HEK293T (cell line): ENCODE data around the gene SNRNP70.
A peak's percentile ranks its signal among the peaks of the same experiment; 100 is the strongest.

Source experiments
- CTCF ChIA-PET: fragments of 350-600 bp; formaldehyde crosslinking; extraction: SDS; loops from one replicate; lab custom pipeline; 2021; ENCODE audit warnings: antibody characterized with exemption, inconsistent platforms; lab: Yijun Ruan, JAX
- POLR2A ChIA-PET: fragments of 350-600 bp; formaldehyde crosslinking; extraction: SDS; loops from one replicate; lab custom pipeline; 2020; ENCODE audit warnings: antibody characterized with exemption, inconsistent platforms; lab: Yijun Ruan, JAX
- DNase-seq: peaks from one replicate; pipeline ENCODE4 v3.0.0; 2012; ENCODE audit warnings: mixed read lengths; ENCODE audit errors: extremely low spot score
- ARNT ChIP-seq: fragments of 450-650 bp; IDR thresholded peaks from 2 replicates; pipeline ENCODE4 v1.6.1; 2017; ENCODE audit warnings: mild to moderate bottlenecking
- BHLHE40 ChIP-seq: fragments of 450-650 bp; IDR thresholded peaks from 2 replicates; pipeline ENCODE4 v1.6.1; 2016; ENCODE audit warnings: mild to moderate bottlenecking, moderate library complexity, borderline replicate concordance
- CTBP1 ChIP-seq: fragments of 450-650 bp; IDR thresholded peaks from 2 replicates; pipeline ENCODE4 v1.6.1; 2016; ENCODE audit warnings: borderline replicate concordance
- ELF4 ChIP-seq: fragments of 450-650 bp; IDR thresholded peaks from 2 replicates; pipeline ENCODE4 v1.6.1; 2017; ENCODE audit warnings: antibody characterized with exemption
- FOXA1 ChIP-seq: fragments of 450-650 bp; IDR thresholded peaks from 2 replicates; pipeline ENCODE4 v1.6.1; 2016; ENCODE audit warnings: mild to moderate bottlenecking
- FOXK2 ChIP-seq: fragments of 450-650 bp; IDR thresholded peaks from 2 replicates; pipeline ENCODE4 v1.6.1; 2016; ENCODE audit warnings: mild to moderate bottlenecking
- FOXM1 ChIP-seq: fragments of 450-650 bp; IDR thresholded peaks from 2 replicates; pipeline ENCODE4 v1.6.1; 2017; ENCODE audit warnings: mild to moderate bottlenecking, borderline replicate concordance
- HDGF ChIP-seq: fragments of 450-650 bp; IDR thresholded peaks from 2 replicates; pipeline ENCODE4 v1.6.1; 2017; ENCODE audit warnings: antibody characterized with exemption, borderline replicate concordance
- L3MBTL2 ChIP-seq: fragments of 450-650 bp; conservative IDR thresholded peaks from 2 replicates; pipeline ENCODE4 v1.6.1; 2016; ENCODE audit warnings: mild to moderate bottlenecking
- LEF1 ChIP-seq: fragments of 450-650 bp; IDR thresholded peaks from 2 replicates; pipeline ENCODE4 v1.6.1; 2017; ENCODE audit warnings: mild to moderate bottlenecking, borderline replicate concordance
- NFRKB ChIP-seq: fragments of 450-650 bp; IDR thresholded peaks from 2 replicates; pipeline ENCODE4 v1.6.1; 2016; ENCODE audit warnings: mild to moderate bottlenecking, moderate library complexity
- SP1 ChIP-seq: fragments of 450-650 bp; IDR thresholded peaks from 2 replicates; pipeline ENCODE4 v1.6.1; 2017
- SUZ12 ChIP-seq: fragments of 450-650 bp; IDR thresholded peaks from 2 replicates; pipeline ENCODE4 v1.6.1; 2016; ENCODE audit warnings: mild to moderate bottlenecking
- TARDBP ChIP-seq: fragments of 450-650 bp; IDR thresholded peaks from 2 replicates; pipeline ENCODE4 v1.6.1; 2016
- ZNF384 ChIP-seq: fragments of 450-650 bp; IDR thresholded peaks from 2 replicates; pipeline ENCODE4 v1.6.1; 2016
- TF ChIP-seq, protein P1 (sequence below): fragments of 450-650 bp; IDR thresholded peaks from 2 replicates; pipeline ENCODE4 v1.6.1; 2016

SNRNP70 gene

DNA sequence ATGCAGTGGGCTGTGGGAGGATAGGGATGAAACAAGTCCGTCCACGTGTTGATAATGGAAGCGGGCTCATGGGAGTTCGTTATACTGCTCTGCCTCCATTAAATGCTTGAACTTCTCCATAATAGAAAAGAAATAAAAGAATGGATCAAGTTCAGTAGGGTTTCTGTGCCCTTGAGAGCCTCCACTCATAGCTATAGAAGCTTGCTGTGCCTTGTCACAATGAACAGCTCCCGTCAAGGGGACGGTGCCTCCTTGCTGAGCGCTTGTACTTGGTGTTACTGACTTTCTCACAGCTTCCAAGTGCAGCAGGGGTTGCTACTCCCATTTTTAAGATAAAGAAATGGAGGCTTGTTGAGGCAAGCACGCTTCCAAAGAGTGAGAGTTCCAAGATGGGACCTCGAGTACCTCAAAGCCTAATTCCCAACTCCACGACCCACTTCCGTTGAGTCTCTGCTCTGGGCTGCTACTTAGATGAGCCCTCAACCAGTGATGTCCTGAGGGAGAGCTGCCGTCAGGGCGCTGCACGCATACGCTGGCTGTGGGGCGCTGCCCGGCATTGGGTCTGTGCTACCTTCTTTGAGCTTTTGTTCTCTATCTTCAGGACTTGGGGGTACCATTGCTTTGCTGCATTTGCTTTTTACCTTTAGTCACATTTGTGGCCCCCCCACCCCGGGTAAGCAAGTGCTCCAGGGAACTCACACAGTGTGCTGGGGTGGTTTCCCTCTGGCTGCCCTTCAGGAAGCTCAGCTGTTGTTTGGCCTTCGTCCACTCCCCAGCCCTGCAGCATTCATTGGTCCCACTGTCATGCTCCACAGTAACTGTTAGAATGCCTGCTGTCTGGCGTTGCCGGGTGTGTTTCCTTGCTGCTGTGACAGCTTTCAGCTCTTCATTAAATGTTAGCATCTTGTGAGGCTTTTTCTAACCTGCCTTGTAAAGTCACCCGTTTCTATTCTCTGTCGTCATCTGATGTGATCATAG lies 9.5 kb downstream of the SNRNP70 start:
- DNase-seq: no peak
- TF ChIP-seq TARDBP (no peak), SUZ12 (no peak), LEF1 (no peak), SP1 (no peak), HDGF (no peak), ARNT (no peak), FOXK2 (no peak), ZNF384 (no peak), NFRKB (no peak), FOXA1 (no peak), ELF4 (no peak), FOXM1 (no peak), BHLHE40 (no peak), CTBP1 (no peak), L3MBTL2 (no peak)
- TF ChIP-seq, protein P1, sequence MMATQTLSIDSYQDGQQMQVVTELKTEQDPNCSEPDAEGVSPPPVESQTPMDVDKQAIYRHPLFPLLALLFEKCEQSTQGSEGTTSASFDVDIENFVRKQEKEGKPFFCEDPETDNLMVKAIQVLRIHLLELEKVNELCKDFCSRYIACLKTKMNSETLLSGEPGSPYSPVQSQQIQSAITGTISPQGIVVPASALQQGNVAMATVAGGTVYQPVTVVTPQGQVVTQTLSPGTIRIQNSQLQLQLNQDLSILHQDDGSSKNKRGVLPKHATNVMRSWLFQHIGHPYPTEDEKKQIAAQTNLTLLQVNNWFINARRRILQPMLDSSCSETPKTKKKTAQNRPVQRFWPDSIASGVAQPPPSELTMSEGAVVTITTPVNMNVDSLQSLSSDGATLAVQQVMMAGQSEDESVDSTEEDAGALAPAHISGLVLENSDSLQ: no peak
- ChIA-PET CTCF (interaction anchor here (0.9 to 4.2 kb wide), 3 partner anchors 11 to 48 kb away, joined by 3 to 20 read pairs (median 4); no protein-coding TSS in a partner anchor), POLR2A (interaction anchor here (0.6 to 1.0 kb wide), 2 partner anchors 12 to 20 kb away, joined by 3 to 5 read pairs; partner anchors contain the start of gene LIN7B)

DNA sequence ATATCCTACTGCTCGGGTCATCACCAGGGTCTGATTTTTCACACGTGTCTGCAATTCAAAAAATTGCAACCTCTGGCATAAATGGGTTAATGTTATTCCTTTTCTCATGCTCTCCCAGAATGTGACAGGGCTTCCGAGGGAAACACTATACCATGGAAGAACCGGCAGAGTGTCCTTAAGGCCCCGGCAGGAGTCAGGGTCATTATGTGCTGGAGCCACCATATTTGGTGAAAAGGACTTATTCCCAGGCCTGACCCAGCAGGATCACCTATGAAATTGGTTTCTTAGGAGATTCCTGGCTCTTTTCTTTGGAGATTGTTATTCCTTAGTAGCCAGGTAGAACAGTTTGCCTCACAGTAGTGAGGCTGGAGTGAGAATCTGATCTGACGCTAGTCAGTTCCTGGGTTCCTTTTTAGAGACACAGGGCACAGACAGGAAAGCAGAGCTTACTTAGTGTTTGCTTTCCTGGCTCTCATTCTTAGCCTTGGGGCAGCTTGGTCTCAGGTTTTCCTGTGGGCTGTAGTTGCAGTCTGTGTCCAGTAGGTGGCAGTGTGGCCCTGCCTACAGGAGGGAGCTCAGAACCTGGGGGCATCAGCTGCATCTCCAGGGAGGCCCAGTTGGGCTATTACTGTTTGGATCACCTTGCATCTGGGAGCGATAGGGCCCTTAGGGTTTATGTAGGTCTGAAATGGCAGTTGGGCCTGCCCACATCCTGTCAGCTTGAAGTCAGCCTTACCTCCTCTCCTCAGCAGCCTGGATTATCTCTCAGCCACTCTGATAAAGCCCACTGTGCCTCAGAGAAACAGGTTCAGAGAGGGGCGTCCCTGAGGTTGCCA lies 12.4 kb downstream of the SNRNP70 start:
- DNase-seq: peak; percentile 80
- ChIA-PET CTCF (interaction anchor here (0.6 to 4.2 kb wide), 22 partner anchors 8 to 128 kb away, joined by 3 to 20 read pairs (median 5); partner anchors contain the start of genes GYS1, LIN7B, NTF4 and RUVBL2), POLR2A (interaction anchor here (0.8 to 1.7 kb wide), 7 partner anchors 11 to 110 kb away, joined by 3 to 8 read pairs (median 4); partner anchors contain the start of gene LIN7B)
- no peak for TF ChIP-seq TARDBP
- no peak for TF ChIP-seq FOXA1
- 0 out of 2 replicates have a peak, but pooled peaks have one; percentile 42 for TF ChIP-seq HDGF
- no peak for TF ChIP-seq L3MBTL2
- no peak for TF ChIP-seq ZNF384

DNA sequence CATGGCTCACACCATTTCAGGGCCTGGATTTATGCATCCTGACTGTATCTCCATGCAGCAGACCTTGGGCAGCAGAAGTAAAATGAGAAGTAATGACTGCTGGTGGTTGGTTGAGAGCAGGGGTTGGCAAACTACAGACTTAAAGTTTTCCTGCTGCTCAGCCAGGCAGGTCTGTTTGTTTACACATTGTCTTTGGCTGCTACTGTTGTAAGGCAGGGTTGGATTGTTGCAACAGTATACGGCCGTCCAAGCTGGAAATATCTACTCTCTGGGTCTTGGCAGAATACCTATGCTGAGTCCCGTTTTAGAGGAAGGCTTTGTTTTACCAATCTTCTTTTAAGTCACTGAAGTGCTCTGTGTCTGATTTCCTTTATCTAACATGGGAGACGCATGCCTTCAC lies 13.5 kb downstream of the SNRNP70 start:
- no peak for TF ChIP-seq TARDBP
- TF ChIP-seq BHLHE40: no peak
- TF ChIP-seq ELF4: no peak
- no peak for TF ChIP-seq ZNF384
- TF ChIP-seq, protein P1: no peak
- TF ChIP-seq FOXK2: no peak
- no peak for TF ChIP-seq FOXM1
- no peak for TF ChIP-seq LEF1
- no peak for TF ChIP-seq SP1
- TF ChIP-seq L3MBTL2: no peak
- TF ChIP-seq NFRKB: no peak
- no peak for TF ChIP-seq FOXA1
- TF ChIP-seq SUZ12: no peak
- no peak for TF ChIP-seq ARNT
- no peak for TF ChIP-seq CTBP1
- CTCF ChIA-PET: interaction anchor here (1.6 to 2.0 kb wide), 3 partner anchors 101 to 117 kb away, joined by 4 to 19 read pairs (median 8); partner anchors contain the start of genes GYS1 and RUVBL2
- no peak for DNase-seq
- POLR2A ChIA-PET: interaction anchor here (1.7 kb wide), 1 partner anchor 109 kb away, joined by 4 read pairs; no protein-coding TSS in a partner anchor

DNA sequence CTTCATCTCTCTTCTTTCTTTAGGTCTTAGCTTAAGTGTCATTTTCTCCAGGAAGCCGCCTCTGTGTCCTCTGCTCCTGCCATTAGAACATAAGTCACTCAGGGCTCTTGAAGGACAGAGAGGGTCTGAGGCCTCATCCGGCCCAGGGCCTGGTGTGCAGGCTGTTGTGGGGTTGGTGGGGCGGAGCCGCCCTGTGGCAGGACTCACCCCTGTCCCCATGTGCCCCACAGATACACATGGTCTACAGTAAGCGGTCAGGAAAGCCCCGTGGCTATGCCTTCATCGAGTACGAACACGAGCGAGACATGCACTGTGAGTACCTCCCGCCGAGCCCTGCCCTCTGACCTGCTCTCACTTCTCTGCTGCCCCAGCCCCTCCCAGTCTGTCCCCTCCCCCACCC lies 15.9 kb downstream of the SNRNP70 start:
- CTCF ChIA-PET: no interaction called here
- no peak for DNase-seq
- POLR2A ChIA-PET: interaction anchor here (0.8 kb wide), 1 partner anchor 12 kb away, joined by 3 read pairs; no protein-coding TSS in a partner anchor
- TF ChIP-seq FOXK2 (no peak), LEF1 (no peak), SUZ12 (no peak), NFRKB (no peak), ARNT (no peak), ELF4 (no peak), HDGF (no peak), ZNF384 (no peak), FOXA1 (no peak), L3MBTL2 (no peak), SP1 (no peak), FOXM1 (no peak), BHLHE40 (no peak), CTBP1 (no peak), TARDBP (no peak)
- TF ChIP-seq, protein P1: no peak
